Measurements from ENCODE around the gene ASTN2.
"Not testable (repeated sequence)": the region's sequence is repeated elsewhere in the genome, so short reads cannot be mapped to it uniquely, and the experiment has no call there.

GRCh38 chr9:116898131-116898530, 516.7 kb downstream of the ASTN2 start:
- not testable (repeated sequence) for TF ChIP-seq CTCF (IDR thresholded peaks at IDR 0.05; ENCODE audit: low read depth, low read length, poor library complexity, severe bottlenecking); EZH2phosphoT487 (IDR thresholded peaks at IDR 0.05; ENCODE audit: borderline replicate concordance, low read length)

Measured in DOHH2 (cell line).